Measurements from ENCODE around the gene NUTM1.

Gene NUTM1

DNA sequence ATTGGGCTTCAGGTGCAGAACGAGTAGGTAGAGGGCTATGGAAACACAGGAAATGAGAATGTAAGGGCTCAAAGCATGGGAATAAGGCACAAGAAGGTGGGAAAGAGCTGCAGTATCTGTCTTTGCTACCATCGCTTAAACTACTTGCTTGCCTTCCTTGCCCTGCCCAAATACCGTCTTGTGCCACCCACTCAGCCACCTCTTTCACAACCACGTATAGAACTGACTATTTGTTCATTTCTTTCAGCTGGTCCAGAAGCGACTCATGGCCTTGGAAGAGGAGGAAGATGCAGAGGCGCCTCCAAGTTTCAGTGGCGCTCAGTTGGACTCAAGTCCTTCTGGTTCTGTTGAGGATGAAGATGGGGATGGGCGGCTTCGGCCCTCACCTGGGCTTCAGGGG is 12.1 kb downstream of the NUTM1 start:
- no peak overlapping the region for H3K4me3 ChIP-seq (ENCODE audit: low read depth, low read length)
- H3K9me3 ChIP-seq (ENCODE audit: control insufficient read depth, insufficient read depth, low read depth, low read length): no peaks in the 10 kb centered on the region
- POLR2A ChIA-PET: no interaction called here
- no peaks in the 10 kb centered on the region for H3K4me1 ChIP-seq (ENCODE audit: control insufficient read depth, insufficient read depth, low read length)
- peaks cover 0 to 16% of the 10 kb centered on the region in 2 experiments; a peak in 1 of 3 replicates for H3K36me3 ChIP-seq (ENCODE audit: control insufficient read depth in 2 of 2, insufficient read depth in 1 of 2, low read length in 2 of 2)
- no peak overlapping the region for H3K27ac ChIP-seq (ENCODE audit: extremely low read depth, low read depth, low read length)
- TF ChIP-seq ZSCAN30 (tag by site-specific recombination; IDR thresholded peaks at IDR 0.05) (no peak), ZFP41 (tag by site-specific recombination; IDR thresholded peaks at IDR 0.05; ENCODE audit: borderline replicate concordance) (no peak), HOXC10 (CRISPR knock-in tag; IDR thresholded peaks at IDR 0.05) (no peak), ZBTB21 (tag by site-specific recombination; IDR thresholded peaks at IDR 0.05) (no peak), ZNF426 (tag by site-specific recombination; IDR thresholded peaks at IDR 0.05) (no peak), OVOL3 (tag by site-specific recombination; IDR thresholded peaks at IDR 0.05) (no peak), ZNF530 (tag by site-specific recombination; IDR thresholded peaks at IDR 0.05; ENCODE audit: low read depth) (no peak), RBAK (tag by site-specific recombination; IDR thresholded peaks at IDR 0.05) (no peak), TRIM28 (IDR thresholded peaks at IDR 0.05; ENCODE audit: borderline replicate concordance, low read length) (no peak), KLF10 (tag by site-specific recombination; IDR thresholded peaks at IDR 0.05) (no peak), REPIN1 (tag by site-specific recombination; IDR thresholded peaks at IDR 0.05; ENCODE audit: low read depth) (no peak)
- TF ChIP-seq, protein P1, sequence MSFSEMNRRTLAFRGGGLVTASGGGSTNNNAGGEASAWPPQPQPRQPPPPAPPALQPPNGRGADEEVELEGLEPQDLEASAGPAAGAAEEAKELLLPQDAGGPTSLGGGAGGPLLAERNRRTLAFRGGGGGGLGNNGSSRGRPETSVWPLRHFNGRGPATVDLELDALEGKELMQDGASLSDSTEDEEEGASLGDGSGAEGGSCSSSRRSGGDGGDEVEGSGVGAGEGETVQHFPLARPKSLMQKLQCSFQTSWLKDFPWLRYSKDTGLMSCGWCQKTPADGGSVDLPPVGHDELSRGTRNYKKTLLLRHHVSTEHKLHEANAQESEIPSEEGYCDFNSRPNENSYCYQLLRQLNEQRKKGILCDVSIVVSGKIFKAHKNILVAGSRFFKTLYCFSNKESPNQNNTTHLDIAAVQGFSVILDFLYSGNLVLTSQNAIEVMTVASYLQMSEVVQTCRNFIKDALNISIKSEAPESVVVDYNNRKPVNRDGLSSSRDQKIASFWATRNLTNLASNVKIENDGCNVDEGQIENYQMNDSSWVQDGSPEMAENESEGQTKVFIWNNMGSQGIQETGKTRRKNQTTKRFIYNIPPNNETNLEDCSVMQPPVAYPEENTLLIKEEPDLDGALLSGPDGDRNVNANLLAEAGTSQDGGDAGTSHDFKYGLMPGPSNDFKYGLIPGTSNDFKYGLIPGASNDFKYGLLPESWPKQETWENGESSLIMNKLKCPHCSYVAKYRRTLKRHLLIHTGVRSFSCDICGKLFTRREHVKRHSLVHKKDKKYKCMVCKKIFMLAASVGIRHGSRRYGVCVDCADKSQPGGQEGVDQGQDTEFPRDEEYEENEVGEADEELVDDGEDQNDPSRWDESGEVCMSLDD (tag by site-specific recombination; IDR thresholded peaks at IDR 0.05): no peak
- TF ChIP-seq, protein P2, sequence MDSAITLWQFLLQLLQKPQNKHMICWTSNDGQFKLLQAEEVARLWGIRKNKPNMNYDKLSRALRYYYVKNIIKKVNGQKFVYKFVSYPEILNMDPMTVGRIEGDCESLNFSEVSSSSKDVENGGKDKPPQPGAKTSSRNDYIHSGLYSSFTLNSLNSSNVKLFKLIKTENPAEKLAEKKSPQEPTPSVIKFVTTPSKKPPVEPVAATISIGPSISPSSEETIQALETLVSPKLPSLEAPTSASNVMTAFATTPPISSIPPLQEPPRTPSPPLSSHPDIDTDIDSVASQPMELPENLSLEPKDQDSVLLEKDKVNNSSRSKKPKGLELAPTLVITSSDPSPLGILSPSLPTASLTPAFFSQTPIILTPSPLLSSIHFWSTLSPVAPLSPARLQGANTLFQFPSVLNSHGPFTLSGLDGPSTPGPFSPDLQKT (IDR thresholded peaks at IDR 0.05; ENCODE audit: borderline replicate concordance, low read depth, low read length): no peak
- TF ChIP-seq, protein P3, sequence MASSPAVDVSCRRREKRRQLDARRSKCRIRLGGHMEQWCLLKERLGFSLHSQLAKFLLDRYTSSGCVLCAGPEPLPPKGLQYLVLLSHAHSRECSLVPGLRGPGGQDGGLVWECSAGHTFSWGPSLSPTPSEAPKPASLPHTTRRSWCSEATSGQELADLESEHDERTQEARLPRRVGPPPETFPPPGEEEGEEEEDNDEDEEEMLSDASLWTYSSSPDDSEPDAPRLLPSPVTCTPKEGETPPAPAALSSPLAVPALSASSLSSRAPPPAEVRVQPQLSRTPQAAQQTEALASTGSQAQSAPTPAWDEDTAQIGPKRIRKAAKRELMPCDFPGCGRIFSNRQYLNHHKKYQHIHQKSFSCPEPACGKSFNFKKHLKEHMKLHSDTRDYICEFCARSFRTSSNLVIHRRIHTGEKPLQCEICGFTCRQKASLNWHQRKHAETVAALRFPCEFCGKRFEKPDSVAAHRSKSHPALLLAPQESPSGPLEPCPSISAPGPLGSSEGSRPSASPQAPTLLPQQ (tag by site-specific recombination; IDR thresholded peaks at IDR 0.05): no peak
- CTCF ChIA-PET: interaction anchor here (0.6 to 1.5 kb wide), 2 partner anchors 12 to 33 kb away, joined by 4 to 5 read pairs; partner anchors contain the start of gene NUTM1

DNA sequence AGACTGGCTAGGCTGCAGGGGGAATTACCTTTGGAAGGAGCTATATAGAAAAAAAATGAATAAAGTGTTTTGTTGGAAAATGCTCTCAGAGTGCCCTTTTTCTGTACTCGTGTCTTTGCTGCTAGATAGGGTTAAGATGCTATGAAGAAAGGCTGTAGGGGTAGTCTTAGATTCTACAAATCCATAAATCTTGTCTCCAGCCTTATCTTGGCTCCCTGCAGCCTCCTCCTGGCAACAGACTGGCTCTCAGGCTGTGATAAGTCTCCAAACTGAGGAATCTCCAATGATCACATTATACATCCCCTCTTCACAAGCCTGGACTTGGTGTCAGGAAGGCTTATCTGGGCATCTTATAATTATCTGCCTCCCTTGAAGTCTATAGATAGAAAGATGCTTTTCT is 14.5 kb downstream of the NUTM1 start:
- Histone ChIP-seq H3K27ac (ENCODE audit: extremely low read depth, low read depth, low read length) (no peak overlapping the region), H3K9me3 (ENCODE audit: control insufficient read depth, insufficient read depth, low read depth, low read length) (no peaks in the 10 kb centered on the region), H3K4me3 (ENCODE audit: low read depth, low read length) (no peak overlapping the region), H3K4me1 (ENCODE audit: control insufficient read depth, insufficient read depth, low read length) (no peaks in the 10 kb centered on the region), H3K36me3 (ENCODE audit: control insufficient read depth in 2 of 2, insufficient read depth in 1 of 2, low read length in 2 of 2) (peaks cover 0 to 32% of the 10 kb centered on the region in 2 experiments; a peak in 1 of 3 replicates)
- TF ChIP-seq, protein P4, sequence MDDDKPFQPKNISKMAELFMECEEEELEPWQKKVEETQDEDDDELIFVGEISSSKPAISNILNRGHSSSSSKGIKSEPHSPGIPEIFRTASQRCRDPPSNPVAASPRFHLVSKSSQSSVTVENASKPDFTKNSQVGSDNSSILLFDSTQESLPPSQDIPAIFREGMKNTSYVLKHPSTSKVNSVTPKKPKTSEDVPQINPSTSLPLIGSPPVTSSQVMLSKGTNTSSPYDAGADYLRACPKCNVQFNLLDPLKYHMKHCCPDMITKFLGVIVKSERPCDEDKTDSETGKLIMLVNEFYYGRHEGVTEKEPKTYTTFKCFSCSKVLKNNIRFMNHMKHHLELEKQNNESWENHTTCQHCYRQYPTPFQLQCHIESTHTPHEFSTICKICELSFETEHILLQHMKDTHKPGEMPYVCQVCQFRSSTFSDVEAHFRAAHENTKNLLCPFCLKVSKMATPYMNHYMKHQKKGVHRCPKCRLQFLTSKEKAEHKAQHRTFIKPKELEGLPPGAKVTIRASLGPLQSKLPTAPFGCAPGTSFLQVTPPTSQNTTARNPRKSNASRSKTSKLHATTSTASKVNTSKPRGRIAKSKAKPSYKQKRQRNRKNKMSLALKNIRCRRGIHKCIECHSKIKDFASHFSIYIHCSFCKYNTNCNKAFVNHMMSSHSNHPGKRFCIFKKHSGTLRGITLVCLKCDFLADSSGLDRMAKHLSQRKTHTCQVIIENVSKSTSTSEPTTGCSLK (tag by site-specific recombination; IDR thresholded peaks at IDR 0.05): no peak
- TF ChIP-seq, protein P5, sequence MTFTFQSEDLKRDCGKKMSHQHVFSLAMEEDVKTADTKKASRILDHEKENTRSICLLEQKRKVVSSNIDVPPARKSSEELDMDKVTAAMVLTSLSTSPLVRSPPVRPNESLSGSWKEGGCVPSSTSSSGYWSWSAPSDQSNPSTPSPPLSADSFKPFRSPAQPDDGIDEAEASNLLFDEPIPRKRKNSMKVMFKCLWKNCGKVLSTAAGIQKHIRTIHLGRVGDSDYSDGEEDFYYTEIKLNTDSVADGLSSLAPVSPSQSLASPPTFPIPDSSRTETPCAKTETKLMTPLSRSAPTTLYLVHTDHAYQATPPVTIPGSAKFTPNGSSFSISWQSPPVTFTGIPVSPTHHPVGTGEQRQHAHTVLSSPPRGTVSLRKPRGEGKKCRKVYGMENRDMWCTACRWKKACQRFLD (tag by site-specific recombination; IDR thresholded peaks at IDR 0.05): no peak
- TF ChIP-seq KLF9 (tag by site-specific recombination; IDR thresholded peaks at IDR 0.05; ENCODE audit: low read depth): no peak
- CTCF ChIA-PET: interaction anchor here (1.7 kb wide), 1 partner anchor 10 kb away, joined by 11 read pairs; the partner anchor contains the start of gene LPCAT4
- POLR2A ChIA-PET: interaction anchor here (1.0 to 1.4 kb wide), 2 partner anchors 9 to 10 kb away, joined by 4 to 6 read pairs; partner anchors contain the start of gene LPCAT4
